ENCODE measurements around the gene SURF4. TPM values are rescaled to one million over a fixed set of nuclear protein-coding genes. Genes with fewer than 3 reads are reported as not detected.
"Not testable (repeated sequence)": the region's sequence is repeated elsewhere in the genome, so short reads cannot be mapped to it uniquely, and the experiment has no call there.

Gene SURF4
- total RNA-seq, 1 donor from 2014 or later: 243 TPM

DNA sequence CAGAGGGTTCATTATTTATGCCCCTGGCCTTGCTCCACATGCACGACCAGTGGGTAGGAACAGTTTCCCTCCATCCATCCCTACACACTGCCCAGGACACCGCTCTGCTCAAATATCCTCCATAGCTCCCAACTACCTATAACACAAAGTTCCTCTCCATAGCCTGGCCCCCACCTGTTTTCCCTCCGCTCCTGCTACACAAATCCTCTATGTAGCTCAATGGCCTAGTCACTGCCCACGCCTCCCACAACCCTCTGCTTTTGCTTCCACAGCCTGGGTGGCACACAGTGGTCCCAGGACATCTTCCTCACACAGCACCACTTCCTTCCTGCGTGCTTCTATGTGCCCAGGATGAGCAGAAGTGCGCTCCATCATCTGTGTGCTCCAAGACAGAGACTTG is 21.5 kb upstream of the SURF4 start:
- TF ChIP-seq, protein P1, sequence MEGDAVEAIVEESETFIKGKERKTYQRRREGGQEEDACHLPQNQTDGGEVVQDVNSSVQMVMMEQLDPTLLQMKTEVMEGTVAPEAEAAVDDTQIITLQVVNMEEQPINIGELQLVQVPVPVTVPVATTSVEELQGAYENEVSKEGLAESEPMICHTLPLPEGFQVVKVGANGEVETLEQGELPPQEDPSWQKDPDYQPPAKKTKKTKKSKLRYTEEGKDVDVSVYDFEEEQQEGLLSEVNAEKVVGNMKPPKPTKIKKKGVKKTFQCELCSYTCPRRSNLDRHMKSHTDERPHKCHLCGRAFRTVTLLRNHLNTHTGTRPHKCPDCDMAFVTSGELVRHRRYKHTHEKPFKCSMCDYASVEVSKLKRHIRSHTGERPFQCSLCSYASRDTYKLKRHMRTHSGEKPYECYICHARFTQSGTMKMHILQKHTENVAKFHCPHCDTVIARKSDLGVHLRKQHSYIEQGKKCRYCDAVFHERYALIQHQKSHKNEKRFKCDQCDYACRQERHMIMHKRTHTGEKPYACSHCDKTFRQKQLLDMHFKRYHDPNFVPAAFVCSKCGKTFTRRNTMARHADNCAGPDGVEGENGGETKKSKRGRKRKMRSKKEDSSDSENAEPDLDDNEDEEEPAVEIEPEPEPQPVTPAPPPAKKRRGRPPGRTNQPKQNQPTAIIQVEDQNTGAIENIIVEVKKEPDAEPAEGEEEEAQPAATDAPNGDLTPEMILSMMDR (IDR thresholded peaks at IDR 0.05): no peak
- H3K4me1 Mint-ChIP-seq (ENCODE audit: low read depth): no peaks in the 10 kb centered on the region
- H3K27me3 Mint-ChIP-seq (ENCODE audit: low read depth): peaks cover 16% of the 10 kb centered on the region

DNA sequence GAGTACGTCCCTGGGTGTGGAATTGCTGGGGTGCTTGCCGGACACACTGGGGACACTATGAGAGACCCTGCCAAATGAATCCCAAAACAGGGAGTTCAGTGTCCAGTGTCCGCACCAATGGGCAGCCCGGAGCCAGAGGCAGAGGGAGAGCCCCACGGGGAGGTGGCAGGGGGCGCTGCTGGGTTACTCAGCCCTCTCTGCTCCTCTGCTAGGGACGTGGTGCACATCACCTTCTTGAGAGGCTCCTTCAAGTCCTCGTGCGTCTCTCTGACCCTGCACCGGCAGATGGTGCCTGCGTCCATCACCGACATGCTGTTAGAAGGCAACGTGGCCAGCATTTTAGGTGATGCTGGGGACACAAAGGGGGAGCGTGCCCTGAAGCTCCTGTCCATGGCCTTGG is 21.1 kb upstream of the SURF4 start:
- no peak for DNase-seq (ENCODE audit: low spot score)
- H3K27ac Mint-ChIP-seq (ENCODE audit: unreplicated experiment): no peak overlapping the region
- TF ChIP-seq, protein P1 (IDR thresholded peaks at IDR 0.05): peak; percentile 59
- no peaks in the 10 kb centered on the region for H3K4me1 Mint-ChIP-seq (ENCODE audit: low read depth)
- H3K27me3 Mint-ChIP-seq (ENCODE audit: low read depth): peaks cover 16% of the 10 kb centered on the region
- no peaks in the 10 kb centered on the region for H3K9me3 Mint-ChIP-seq (ENCODE audit: low read depth)
- no peak overlapping the region for H3K4me3 Mint-ChIP-seq (ENCODE audit: unreplicated experiment)
- no peaks in the 10 kb centered on the region for H3K36me3 Mint-ChIP-seq (ENCODE audit: low read depth)

More for the DNA sequence above, 21.5 kb upstream of the SURF4 start:
- no peak overlapping the region for H3K27ac Mint-ChIP-seq (ENCODE audit: unreplicated experiment)
- no peaks in the 10 kb centered on the region for H3K36me3 Mint-ChIP-seq (ENCODE audit: low read depth)
- no peak for DNase-seq (ENCODE audit: low spot score)
- H3K9me3 Mint-ChIP-seq (ENCODE audit: low read depth): no peaks in the 10 kb centered on the region
- no peak overlapping the region for H3K4me3 Mint-ChIP-seq (ENCODE audit: unreplicated experiment)

DNA sequence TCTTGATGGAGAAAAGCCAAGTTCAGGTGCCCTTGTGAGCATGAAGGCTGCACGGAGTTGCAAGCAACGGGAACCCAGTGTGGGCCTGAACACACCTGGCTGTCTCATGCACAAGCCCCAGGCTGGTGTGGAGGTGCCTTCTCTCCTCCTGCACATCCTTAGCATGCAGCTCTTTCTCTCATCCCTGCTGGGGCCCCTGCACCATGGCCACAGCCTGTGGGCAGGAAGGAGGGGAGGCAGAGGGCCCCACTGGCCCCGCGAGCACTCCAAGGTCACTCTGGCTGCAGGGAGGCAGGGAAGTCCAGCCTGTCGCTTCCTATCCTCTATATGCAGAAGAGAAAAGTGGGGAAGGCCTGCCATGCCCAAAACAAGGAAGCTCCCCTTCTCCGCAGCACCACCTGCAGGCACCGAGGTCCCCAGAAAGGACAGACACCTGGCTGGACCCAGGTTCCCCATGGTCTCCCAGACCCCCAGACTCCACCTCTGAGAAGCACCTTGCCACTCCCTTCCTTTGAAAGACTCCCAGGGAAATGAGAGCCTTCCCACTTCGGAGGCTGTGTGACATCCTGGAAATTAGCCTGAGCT is 18.9 kb upstream of the SURF4 start:
- TF ChIP-seq, protein P1 (IDR thresholded peaks at IDR 0.05): no peak
- no peak overlapping the region for H3K4me3 Mint-ChIP-seq (ENCODE audit: unreplicated experiment)
- no peaks in the 10 kb centered on the region for H3K9me3 Mint-ChIP-seq (ENCODE audit: low read depth)
- no peak overlapping the region for H3K27ac Mint-ChIP-seq (ENCODE audit: unreplicated experiment)
- peaks cover 17% of the 10 kb centered on the region for H3K27me3 Mint-ChIP-seq (ENCODE audit: low read depth)
- H3K36me3 Mint-ChIP-seq (ENCODE audit: low read depth): no peaks in the 10 kb centered on the region
- H3K4me1 Mint-ChIP-seq (ENCODE audit: low read depth): no peaks in the 10 kb centered on the region
- no peak for DNase-seq (ENCODE audit: low spot score)

DNA sequence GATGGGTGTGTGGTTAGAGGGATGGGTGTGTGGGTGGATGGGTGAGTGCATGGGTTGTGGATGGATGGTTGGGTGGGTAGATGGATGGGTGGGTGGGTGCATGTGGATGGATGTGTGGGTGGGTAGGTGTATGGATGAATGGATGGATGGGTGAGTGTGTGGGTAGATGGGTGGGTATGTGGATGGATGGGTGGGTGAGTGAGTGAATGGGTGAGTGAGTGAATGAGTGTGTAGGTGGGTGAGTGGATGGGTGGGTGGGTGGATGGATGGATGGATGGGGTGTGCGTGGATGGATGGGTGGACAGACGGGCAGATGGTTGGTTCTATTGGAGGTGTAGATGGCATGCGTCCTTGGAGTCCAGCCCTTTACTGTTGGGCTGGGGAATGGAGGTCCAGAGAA is 17.5 kb upstream of the SURF4 start:
- H3K4me3 Mint-ChIP-seq (ENCODE audit: unreplicated experiment): no peak overlapping the region
- H3K27ac Mint-ChIP-seq (ENCODE audit: unreplicated experiment): no peak overlapping the region
- H3K36me3 Mint-ChIP-seq (ENCODE audit: low read depth): no peaks in the 10 kb centered on the region
- H3K27me3 Mint-ChIP-seq (ENCODE audit: low read depth): peaks cover 14% of the 10 kb centered on the region
- H3K9me3 Mint-ChIP-seq (ENCODE audit: low read depth): no peaks in the 10 kb centered on the region
- no peak for DNase-seq (ENCODE audit: low spot score)
- H3K4me1 Mint-ChIP-seq (ENCODE audit: low read depth): no peaks in the 10 kb centered on the region
- TF ChIP-seq, protein P1 (IDR thresholded peaks at IDR 0.05): no peak

DNA sequence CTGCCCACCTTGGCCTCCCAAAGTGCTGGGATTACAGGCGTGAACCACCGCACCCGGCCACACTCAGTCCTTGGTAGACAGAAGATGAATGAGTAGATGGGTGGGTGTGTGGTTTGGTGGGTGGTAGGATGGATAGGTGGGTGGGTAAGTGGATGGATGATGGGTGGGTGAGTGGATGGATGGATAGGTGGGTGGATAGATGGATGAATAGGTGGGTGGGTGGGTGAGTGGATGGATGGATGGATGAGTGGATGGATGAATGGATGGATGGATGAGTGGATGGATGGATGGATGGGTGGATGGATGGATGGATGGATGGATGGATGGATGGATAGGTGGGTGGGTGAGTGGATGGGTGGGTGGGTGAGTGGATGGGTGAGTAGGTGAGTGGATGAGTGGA is 16.4 kb upstream of the SURF4 start:
- not testable (repeated sequence) for H3K4me3 Mint-ChIP-seq (ENCODE audit: unreplicated experiment); DNase-seq (ENCODE audit: low spot score); H3K9me3 Mint-ChIP-seq (ENCODE audit: low read depth); H3K4me1 Mint-ChIP-seq (ENCODE audit: low read depth); H3K27ac Mint-ChIP-seq (ENCODE audit: unreplicated experiment); H3K27me3 Mint-ChIP-seq (ENCODE audit: low read depth); H3K36me3 Mint-ChIP-seq (ENCODE audit: low read depth)

DNA sequence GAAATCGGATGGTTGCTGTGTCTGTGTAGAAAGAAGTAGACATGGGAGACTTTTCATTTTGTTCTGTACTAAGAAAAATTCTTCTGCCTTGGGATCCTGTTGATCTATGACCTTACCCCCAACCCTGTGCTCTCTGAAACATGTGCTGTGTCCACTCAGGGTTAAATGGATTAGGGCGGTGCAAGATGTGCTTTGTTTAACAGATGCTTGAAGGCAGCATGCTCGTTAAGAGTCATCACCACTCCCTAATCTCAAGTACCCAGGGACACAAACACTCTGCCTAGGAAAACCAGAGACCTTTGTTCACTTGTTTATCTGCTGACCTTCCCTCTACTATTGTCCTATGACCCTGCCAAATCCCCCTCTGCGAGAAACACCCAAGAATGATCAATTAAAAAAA is 15.6 kb upstream of the SURF4 start:
- H3K9me3 Mint-ChIP-seq (ENCODE audit: low read depth); DNase-seq (ENCODE audit: low spot score); H3K4me3 Mint-ChIP-seq (ENCODE audit: unreplicated experiment); H3K27me3 Mint-ChIP-seq (ENCODE audit: low read depth); H3K27ac Mint-ChIP-seq (ENCODE audit: unreplicated experiment); H3K36me3 Mint-ChIP-seq (ENCODE audit: low read depth); H3K4me1 Mint-ChIP-seq (ENCODE audit: low read depth): not testable (repeated sequence)
